ENCODE measurements around the gene MAD1L1.

MAD1L1 gene

GRCh38 chr7:2219606-2220005 is 13.1 kb downstream of the MAD1L1 start:
- Histone ChIP-seq H3K4me3 (ENCODE audit: insufficient read depth, low read depth, low read length, poor library complexity, severe bottlenecking) (no peak overlapping the region), H3K27me3 (replicated peaks; ENCODE audit: control insufficient read depth, insufficient read depth, low read length, poor library complexity, severe bottlenecking) (no peaks in the 10 kb centered on the region), H3K27ac (ENCODE audit: insufficient read depth, low read length, poor library complexity, severe bottlenecking) (no peak overlapping the region), H3K36me3 (ENCODE audit: control insufficient read depth, insufficient read depth, low read length) (peaks cover 43% of the 10 kb centered on the region), H3K4me1 (ENCODE audit: control insufficient read depth, insufficient read depth, low read length, poor library complexity, severe bottlenecking) (no peaks in the 10 kb centered on the region), H3K9me3 (ENCODE audit: control insufficient read depth, low read length) (no peaks in the 10 kb centered on the region)
- no peak for DNase-seq

GRCh38 chr7:2219136-2219535 is 13.6 kb downstream of the MAD1L1 start:
- no peaks in the 10 kb centered on the region for H3K4me1 ChIP-seq (ENCODE audit: control insufficient read depth, insufficient read depth, low read length, poor library complexity, severe bottlenecking)
- H3K27me3 ChIP-seq (replicated peaks; ENCODE audit: control insufficient read depth, insufficient read depth, low read length, poor library complexity, severe bottlenecking), result no peaks in the 10 kb centered on the region
- no peak overlapping the region for H3K27ac ChIP-seq (ENCODE audit: insufficient read depth, low read length, poor library complexity, severe bottlenecking)
- H3K9me3 ChIP-seq (ENCODE audit: control insufficient read depth, low read length), result no peaks in the 10 kb centered on the region
- DNase-seq, result no peak
- no peak overlapping the region for H3K4me3 ChIP-seq (ENCODE audit: insufficient read depth, low read depth, low read length, poor library complexity, severe bottlenecking)
- H3K36me3 ChIP-seq (ENCODE audit: control insufficient read depth, insufficient read depth, low read length), result peaks cover 43% of the 10 kb centered on the region

- Histone ChIP-seq H3K4me3 (ENCODE audit: insufficient read depth, low read depth, low read length, poor library complexity, severe bottlenecking) (no peak overlapping the region), H3K36me3 (ENCODE audit: control insufficient read depth, insufficient read depth, low read length) (peaks cover 47% of the 10 kb centered on the region)
Observed at GRCh38 chr7:2218444-2218785, 14.3 kb downstream of the MAD1L1 start.

GRCh38 chr7:2217716-2218443 is 14.9 kb downstream of the MAD1L1 start:
- no peaks in the 10 kb centered on the region for H3K27me3 ChIP-seq (replicated peaks; ENCODE audit: control insufficient read depth, insufficient read depth, low read length, poor library complexity, severe bottlenecking)
- no peak for DNase-seq
- H3K27ac ChIP-seq (ENCODE audit: insufficient read depth, low read length, poor library complexity, severe bottlenecking), result no peak overlapping the region
- no peaks in the 10 kb centered on the region for H3K9me3 ChIP-seq (ENCODE audit: control insufficient read depth, low read length)
- H3K4me3 ChIP-seq (ENCODE audit: insufficient read depth, low read depth, low read length, poor library complexity, severe bottlenecking), result no peak overlapping the region
- H3K4me1 ChIP-seq (ENCODE audit: control insufficient read depth, insufficient read depth, low read length, poor library complexity, severe bottlenecking), result no peaks in the 10 kb centered on the region
- peaks cover 42% of the 10 kb centered on the region for H3K36me3 ChIP-seq (ENCODE audit: control insufficient read depth, insufficient read depth, low read length)

More at GRCh38 chr7:2218444-2218785, 14.3 kb downstream of the MAD1L1 start:
- DNase-seq, result no peak
- no peaks in the 10 kb centered on the region for H3K4me1 ChIP-seq (ENCODE audit: control insufficient read depth, insufficient read depth, low read length, poor library complexity, severe bottlenecking)
- no peaks in the 10 kb centered on the region for H3K27me3 ChIP-seq (replicated peaks; ENCODE audit: control insufficient read depth, insufficient read depth, low read length, poor library complexity, severe bottlenecking)
- H3K9me3 ChIP-seq (ENCODE audit: control insufficient read depth, low read length), result no peaks in the 10 kb centered on the region
- H3K27ac ChIP-seq (ENCODE audit: insufficient read depth, low read length, poor library complexity, severe bottlenecking), result no peak overlapping the region

- Histone ChIP-seq H3K4me1 (ENCODE audit: control insufficient read depth, insufficient read depth, low read length, poor library complexity, severe bottlenecking) (no peaks in the 10 kb centered on the region), H3K36me3 (ENCODE audit: control insufficient read depth, insufficient read depth, low read length) (peaks cover 44% of the 10 kb centered on the region), H3K27me3 (replicated peaks; ENCODE audit: control insufficient read depth, insufficient read depth, low read length, poor library complexity, severe bottlenecking) (no peaks in the 10 kb centered on the region), H3K9me3 (ENCODE audit: control insufficient read depth, low read length) (no peaks in the 10 kb centered on the region), H3K27ac (ENCODE audit: insufficient read depth, low read length, poor library complexity, severe bottlenecking) (no peak overlapping the region), H3K4me3 (ENCODE audit: insufficient read depth, low read depth, low read length, poor library complexity, severe bottlenecking) (no peak overlapping the region)
- DNase-seq, result no peak
Observed at GRCh38 chr7:2217206-2217605, 15.5 kb downstream of the MAD1L1 start.

- H3K9me3 ChIP-seq (ENCODE audit: control insufficient read depth, low read length), result no peaks in the 10 kb centered on the region
- H3K4me3 ChIP-seq (ENCODE audit: insufficient read depth, low read depth, low read length, poor library complexity, severe bottlenecking), result no peak overlapping the region
- H3K4me1 ChIP-seq (ENCODE audit: control insufficient read depth, insufficient read depth, low read length, poor library complexity, severe bottlenecking), result no peaks in the 10 kb centered on the region
- no peaks in the 10 kb centered on the region for H3K27me3 ChIP-seq (replicated peaks; ENCODE audit: control insufficient read depth, insufficient read depth, low read length, poor library complexity, severe bottlenecking)
- no peak overlapping the region for H3K27ac ChIP-seq (ENCODE audit: insufficient read depth, low read length, poor library complexity, severe bottlenecking)
- DNase-seq, result no peak
- peaks cover 46% of the 10 kb centered on the region for H3K36me3 ChIP-seq (ENCODE audit: control insufficient read depth, insufficient read depth, low read length)
Observed at GRCh38 chr7:2215851-2216250, 16.9 kb downstream of the MAD1L1 start.

GRCh38 chr7:2214636-2215035 is 18.1 kb downstream of the MAD1L1 start:
- DNase-seq, result no peak
- Histone ChIP-seq H3K4me1 (ENCODE audit: control insufficient read depth, insufficient read depth, low read length, poor library complexity, severe bottlenecking) (no peaks in the 10 kb centered on the region), H3K36me3 (ENCODE audit: control insufficient read depth, insufficient read depth, low read length) (peaks cover 46% of the 10 kb centered on the region), H3K4me3 (ENCODE audit: insufficient read depth, low read depth, low read length, poor library complexity, severe bottlenecking) (no peak overlapping the region), H3K27ac (ENCODE audit: insufficient read depth, low read length, poor library complexity, severe bottlenecking) (no peak overlapping the region), H3K9me3 (ENCODE audit: control insufficient read depth, low read length) (no peaks in the 10 kb centered on the region), H3K27me3 (replicated peaks; ENCODE audit: control insufficient read depth, insufficient read depth, low read length, poor library complexity, severe bottlenecking) (no peaks in the 10 kb centered on the region)

GRCh38 chr7:2213551-2214215 is 19.1 kb downstream of the MAD1L1 start:
- H3K36me3 ChIP-seq (ENCODE audit: control insufficient read depth, insufficient read depth, low read length), result peaks cover 44% of the 10 kb centered on the region
- no peaks in the 10 kb centered on the region for H3K27me3 ChIP-seq (replicated peaks; ENCODE audit: control insufficient read depth, insufficient read depth, low read length, poor library complexity, severe bottlenecking)
- no peaks in the 10 kb centered on the region for H3K9me3 ChIP-seq (ENCODE audit: control insufficient read depth, low read length)
- no peak overlapping the region for H3K27ac ChIP-seq (ENCODE audit: insufficient read depth, low read length, poor library complexity, severe bottlenecking)
- no peak for DNase-seq
- H3K4me3 ChIP-seq (ENCODE audit: insufficient read depth, low read depth, low read length, poor library complexity, severe bottlenecking), result no peak overlapping the region
- H3K4me1 ChIP-seq (ENCODE audit: control insufficient read depth, insufficient read depth, low read length, poor library complexity, severe bottlenecking), result no peaks in the 10 kb centered on the region

GRCh38 chr7:2212906-2213305 is 19.8 kb downstream of the MAD1L1 start:
- no peaks in the 10 kb centered on the region for H3K27me3 ChIP-seq (replicated peaks; ENCODE audit: control insufficient read depth, insufficient read depth, low read length, poor library complexity, severe bottlenecking)
- H3K4me1 ChIP-seq (ENCODE audit: control insufficient read depth, insufficient read depth, low read length, poor library complexity, severe bottlenecking), result no peaks in the 10 kb centered on the region
- no peak overlapping the region for H3K27ac ChIP-seq (ENCODE audit: insufficient read depth, low read length, poor library complexity, severe bottlenecking)
- no peak for DNase-seq
- peaks cover 44% of the 10 kb centered on the region for H3K36me3 ChIP-seq (ENCODE audit: control insufficient read depth, insufficient read depth, low read length)
- no peak overlapping the region for H3K4me3 ChIP-seq (ENCODE audit: insufficient read depth, low read depth, low read length, poor library complexity, severe bottlenecking)
- H3K9me3 ChIP-seq (ENCODE audit: control insufficient read depth, low read length), result no peaks in the 10 kb centered on the region

- H3K4me3 ChIP-seq (ENCODE audit: insufficient read depth, low read depth, low read length, poor library complexity, severe bottlenecking), result no peak overlapping the region
- H3K4me1 ChIP-seq (ENCODE audit: control insufficient read depth, insufficient read depth, low read length, poor library complexity, severe bottlenecking), result no peaks in the 10 kb centered on the region
- no peak overlapping the region for H3K27ac ChIP-seq (ENCODE audit: insufficient read depth, low read length, poor library complexity, severe bottlenecking)
- DNase-seq, result no peak
- H3K9me3 ChIP-seq (ENCODE audit: control insufficient read depth, low read length), result no peaks in the 10 kb centered on the region
- peaks cover 41% of the 10 kb centered on the region for H3K36me3 ChIP-seq (ENCODE audit: control insufficient read depth, insufficient read depth, low read length)
- no peaks in the 10 kb centered on the region for H3K27me3 ChIP-seq (replicated peaks; ENCODE audit: control insufficient read depth, insufficient read depth, low read length, poor library complexity, severe bottlenecking)
Observed at GRCh38 chr7:2211926-2212325, 20.8 kb downstream of the MAD1L1 start.

Measured in effector memory CD4-positive, alpha-beta T cell (primary cell).